GM21786 (cell line): Measurements from ENCODE around the gene IL17C.

Source experiments
- ATAC-seq: cut with Tn5 transposase; IDR thresholded peaks from one replicate; pipeline ENCODE4 v1.9.1; 2021; ENCODE audit not compliant: unreplicated experiment

The IL17C gene

DNA sequence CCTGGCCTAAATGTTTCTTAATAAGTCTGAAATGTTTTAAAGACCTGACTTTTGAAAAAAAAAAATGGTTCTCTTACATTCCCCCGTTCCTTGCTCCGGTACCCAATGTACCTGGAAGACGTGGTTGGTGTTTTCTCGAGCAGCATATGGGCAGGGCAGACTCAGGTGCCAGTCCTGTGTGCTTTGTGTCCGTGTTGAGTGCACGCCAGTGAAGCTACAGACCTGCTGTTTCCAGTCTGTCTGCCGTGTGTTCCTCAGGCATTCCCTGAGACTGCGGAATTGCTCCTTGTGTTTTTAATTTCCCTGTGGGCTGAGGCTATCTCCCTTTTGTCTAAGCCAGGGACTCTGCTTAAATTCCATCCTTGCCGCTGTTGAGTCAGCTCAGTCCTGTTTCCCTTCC, 11.7 kb upstream of the IL17C start:
- ATAC-seq: no peak

DNA sequence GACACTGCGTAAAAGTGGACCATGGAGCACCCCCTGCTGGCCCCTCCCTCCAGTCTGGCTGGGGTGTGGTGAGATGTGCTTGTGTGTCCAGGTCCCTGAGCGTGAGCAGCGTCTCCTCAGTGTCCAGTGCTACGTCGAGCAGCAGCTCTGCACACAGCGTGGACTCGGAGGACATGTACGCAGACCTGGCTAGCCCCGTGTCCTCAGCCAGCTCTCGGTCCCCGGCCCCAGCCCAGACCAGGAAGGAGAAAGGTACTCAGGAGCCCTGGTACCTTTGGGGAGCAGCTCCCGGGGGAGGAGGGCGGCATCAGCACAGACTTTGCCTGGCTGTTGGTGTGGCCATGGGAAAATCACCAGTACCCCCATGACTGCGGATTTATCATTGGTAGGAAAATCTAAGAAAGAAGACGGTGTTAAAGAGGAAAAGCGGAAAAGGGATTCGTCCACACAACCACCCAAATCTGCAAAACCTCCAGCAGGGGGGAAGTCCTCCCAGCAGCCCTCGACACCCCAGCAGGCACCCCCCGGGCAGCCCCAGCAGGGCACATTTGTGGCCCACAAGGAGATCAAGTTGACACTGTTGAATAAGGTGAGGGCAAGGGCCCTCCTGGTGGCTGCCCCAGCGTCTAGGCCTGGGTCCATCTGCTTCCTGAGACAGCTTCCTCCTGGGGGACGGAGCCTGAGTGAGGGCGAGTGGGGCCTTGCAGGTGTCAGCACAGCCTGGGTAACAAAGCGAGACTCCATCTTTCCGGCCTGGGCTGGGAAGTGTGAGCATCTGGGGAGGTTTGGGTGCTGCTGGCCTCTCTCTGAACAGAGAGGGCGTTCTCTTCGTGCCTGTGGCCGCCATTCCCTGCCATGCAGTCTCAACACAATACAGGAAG, 10.6 kb upstream of the IL17C start:
- ATAC-seq: no peak

GRCh38 chr16:88628512-88628974, 9.8 kb upstream of the IL17C start:
- no peak for ATAC-seq

DNA sequence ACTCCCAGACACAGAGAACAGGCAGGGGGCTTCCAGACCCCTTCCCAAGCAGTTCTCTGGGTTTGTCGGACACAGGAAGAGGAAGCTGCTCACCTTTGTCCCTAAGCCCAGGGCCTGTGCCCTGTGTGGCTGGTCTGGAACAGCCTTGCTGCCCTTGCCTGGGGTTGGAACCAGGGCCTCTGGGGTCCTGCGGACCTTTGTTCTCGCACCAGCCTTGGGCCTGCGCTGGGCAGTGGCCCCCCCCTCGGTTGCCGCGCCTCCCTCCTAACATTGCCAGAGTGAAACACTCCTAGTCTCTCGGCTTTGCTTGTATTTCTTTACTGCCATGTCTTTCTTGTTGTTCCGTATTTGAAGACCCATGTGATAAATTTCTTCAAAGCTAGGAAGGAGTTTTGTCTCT, 8.5 kb upstream of the IL17C start:
- no peak for ATAC-seq

DNA sequence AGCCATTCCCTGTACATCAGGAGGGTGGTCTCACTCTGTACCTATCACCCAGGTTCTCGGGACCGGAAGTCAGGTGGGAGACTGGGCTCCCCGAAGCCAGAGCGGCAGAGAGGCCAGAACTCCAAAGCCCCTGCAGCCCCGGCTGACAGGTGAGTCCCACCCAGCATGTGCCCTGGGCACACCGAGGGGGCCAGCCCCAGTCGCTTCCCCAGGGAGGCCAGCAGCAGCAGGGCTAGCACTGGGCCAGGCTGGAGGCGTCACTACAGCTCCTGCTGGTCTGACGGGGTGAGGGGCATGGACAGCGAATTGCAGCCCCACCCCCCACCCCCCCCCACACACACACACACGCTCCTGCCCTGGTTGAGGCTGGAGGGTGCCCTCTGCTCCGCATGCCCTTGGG, 7.9 kb upstream of the IL17C start:
- ATAC-seq: no peak

DNA sequence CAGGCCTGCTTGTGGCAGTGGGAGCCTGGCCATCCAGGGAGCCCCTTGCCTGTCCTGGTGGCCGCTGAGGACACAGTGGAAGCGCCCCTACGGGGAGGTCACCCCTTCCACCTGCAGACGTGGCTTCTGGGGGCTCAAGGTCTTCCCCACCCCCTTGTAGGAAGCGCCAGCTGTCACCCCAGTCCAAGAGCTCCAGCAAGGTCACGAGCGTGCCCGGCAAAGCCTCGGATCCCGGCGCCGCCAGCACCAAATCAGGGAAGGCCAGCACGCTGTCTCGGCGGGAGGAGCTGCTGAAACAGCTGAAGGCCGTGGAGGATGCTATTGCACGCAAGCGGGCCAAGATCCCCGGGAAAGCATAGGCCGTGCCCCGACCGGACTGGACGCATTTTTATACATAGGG, 7.4 kb upstream of the IL17C start:
- no peak for ATAC-seq

DNA sequence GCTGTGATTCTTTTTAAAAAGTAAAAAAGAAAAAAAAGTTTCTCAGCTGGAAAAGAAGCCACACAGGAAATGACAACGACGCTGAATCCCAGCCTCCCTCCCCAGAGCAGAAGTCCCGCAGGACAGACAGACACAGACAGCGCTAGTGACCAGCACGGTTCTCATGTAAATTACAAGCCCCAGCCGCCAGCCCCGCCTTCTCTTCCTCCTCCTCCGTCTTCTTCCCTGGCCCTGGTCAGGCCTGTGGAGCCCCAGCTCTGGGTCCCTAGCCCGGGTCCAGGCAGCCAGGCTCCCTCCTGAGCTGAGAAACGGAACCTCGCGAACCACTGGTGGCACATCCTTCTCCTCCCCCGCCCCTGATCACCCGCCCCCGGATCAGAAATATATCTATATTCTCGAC, 7.0 kb upstream of the IL17C start:
- no peak for ATAC-seq

- no peak for ATAC-seq
These were observed 6.3 kb upstream of the IL17C start for GRCh38 chr16:88631920-88632586.

DNA sequence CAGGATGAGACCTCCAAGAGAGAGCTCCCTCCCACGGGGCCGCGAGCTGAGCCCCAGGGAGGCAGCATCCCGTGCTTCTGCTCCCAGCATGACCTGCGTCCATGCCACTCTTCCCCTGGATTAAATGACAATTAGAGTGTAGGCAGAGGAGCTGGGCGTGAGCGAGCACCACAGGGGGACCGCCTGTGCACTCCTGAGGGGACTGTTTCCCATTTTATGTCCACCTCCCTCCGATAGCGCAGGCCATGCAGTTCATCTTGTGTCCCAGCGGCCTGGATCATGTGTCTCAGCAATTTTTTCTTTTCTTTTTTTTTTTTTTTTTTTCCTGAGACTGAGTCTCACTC, 5.8 kb upstream of the IL17C start:
- ATAC-seq: no peak

DNA sequence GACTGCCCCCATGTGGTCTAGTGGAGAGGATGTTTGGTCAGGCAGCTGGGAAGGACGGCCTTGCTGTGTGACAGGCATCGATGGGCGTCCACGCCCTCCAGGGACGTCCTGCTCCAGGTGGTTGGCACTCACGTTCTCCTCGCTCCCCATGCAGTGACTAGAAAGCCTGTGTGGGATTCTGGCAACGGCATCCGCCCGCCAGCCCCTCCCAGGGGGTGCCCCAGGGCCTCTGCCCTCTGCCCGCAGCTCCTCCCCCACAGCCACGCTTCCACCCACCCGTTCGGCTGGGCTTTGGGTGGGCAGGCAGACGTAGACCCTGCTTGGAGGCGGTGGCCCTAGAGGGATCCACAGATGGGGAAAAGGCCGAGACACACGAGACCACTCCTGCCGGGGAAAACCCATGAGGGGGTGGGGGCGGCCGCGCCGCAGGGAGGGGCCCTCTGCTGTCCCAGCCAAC, 4.7 kb upstream of the IL17C start:
- ATAC-seq: peak; percentile 42

DNA sequence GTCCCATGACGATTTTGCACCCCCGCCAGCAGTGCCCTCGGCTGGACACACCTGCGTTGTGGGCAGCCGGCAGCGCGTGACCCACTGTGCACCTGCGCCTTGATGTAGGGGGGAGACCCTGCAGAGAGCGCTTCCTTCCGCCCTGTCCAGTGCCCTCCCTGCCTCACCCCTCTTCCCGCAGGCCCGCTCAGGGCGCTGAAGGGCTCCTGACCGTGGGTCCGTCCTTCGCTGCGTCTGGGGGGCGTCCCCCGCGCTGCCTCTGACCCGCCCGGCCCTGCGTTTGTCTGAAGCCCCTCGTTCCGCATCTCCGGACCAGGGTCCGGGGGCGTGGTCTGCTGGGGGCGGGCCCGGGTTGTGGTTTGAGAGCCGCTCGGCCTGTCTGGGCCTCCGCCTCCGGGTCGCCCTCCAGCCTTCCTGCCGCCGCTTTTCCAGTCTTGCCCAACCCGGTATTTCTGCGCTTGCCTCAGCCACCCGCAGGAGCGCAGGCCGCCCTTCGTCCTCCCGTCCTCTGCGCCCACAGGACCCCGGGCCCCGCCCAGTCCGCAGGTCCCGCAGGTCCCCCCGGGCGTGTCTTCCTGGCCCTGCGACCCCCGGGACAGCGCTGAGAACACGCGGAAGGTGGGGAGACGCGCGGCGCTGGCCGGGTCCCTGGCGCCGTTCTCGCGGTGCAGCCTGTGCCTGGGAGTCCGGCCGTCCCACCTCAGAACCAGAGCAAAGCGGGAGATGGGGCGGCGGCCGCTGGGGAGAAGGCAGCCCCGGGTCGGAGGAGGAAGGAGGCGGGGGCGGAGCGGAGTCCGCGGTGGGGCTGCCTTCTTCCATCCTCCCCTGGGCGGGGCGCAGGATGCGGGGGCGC, 4.0 kb upstream of the IL17C start:
- ATAC-seq: peak; percentile 52

GRCh38 chr16:88634994-88635670, 3.2 kb upstream of the IL17C start:
- no peak for ATAC-seq

- no peak for ATAC-seq
These were observed 2.6 kb upstream of the IL17C start for GRCh38 chr16:88635671-88636319.

- ATAC-seq: no peak
These were observed 1.7 kb upstream of the IL17C start for GRCh38 chr16:88636488-88637265.

DNA sequence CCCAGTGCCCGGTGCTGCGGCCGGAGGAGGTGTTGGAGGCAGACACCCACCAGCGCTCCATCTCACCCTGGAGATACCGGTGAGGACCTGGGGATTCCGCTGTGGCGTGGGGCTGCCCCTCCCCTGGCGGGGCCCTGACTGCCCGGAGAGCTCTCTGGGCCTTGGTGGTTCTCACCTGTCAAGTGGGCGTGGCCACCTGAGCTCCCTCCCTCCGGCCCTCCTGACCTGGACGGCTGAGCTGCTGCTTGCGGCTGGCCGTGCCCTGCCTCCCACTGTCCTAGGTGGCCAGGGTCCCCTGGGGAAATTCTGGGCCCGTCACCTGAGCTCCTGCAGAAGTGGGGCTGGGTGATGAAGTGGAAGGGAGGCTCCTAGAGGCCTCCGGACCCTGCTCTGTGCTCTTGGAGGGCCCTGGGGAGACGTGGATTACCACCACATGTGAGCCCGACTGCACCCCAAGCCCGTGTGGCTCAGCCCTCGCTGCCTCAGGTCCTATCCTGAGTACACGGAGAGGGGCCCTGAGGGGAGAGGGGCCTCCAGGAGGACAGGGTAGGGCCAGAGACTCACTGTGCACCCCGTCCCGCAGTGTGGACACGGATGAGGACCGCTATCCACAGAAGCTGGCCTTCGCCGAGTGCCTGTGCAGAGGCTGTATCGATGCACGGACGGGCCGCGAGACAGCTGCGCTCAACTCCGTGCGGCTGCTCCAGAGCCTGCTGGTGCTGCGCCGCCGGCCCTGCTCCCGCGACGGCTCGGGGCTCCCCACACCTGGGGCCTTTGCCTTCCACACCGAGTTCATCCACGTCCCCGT, 1.1 kb downstream of the IL17C start:
- ATAC-seq: no peak

DNA sequence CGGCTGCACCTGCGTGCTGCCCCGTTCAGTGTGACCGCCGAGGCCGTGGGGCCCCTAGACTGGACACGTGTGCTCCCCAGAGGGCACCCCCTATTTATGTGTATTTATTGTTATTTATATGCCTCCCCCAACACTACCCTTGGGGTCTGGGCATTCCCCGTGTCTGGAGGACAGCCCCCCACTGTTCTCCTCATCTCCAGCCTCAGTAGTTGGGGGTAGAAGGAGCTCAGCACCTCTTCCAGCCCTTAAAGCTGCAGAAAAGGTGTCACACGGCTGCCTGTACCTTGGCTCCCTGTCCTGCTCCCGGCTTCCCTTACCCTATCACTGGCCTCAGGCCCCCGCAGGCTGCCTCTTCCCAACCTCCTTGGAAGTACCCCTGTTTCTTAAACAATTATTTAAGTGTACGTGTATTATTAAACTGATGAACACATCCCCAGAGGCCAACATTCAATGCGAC, 1.7 kb downstream of the IL17C start:
- no peak for ATAC-seq

GRCh38 chr16:88640498-88641247, 2.3 kb downstream of the IL17C start:
- no peak for ATAC-seq
